MM.1S (cell line): ENCODE results near the gene PTPRC.

Source experiments
- DNase-seq: peaks from one replicate; pipeline ENCODE4 v3.0.0-alpha.2; 2015
- H2AFZ ChIP-seq: fragments of 300-600 bp; sonication (generic); 2 replicates; pipeline ENCODE4 v1.6.0; 2016; ENCODE audit warnings: antibody characterized with exemption, low read length
- H3F3A ChIP-seq: fragments of 300-600 bp; sonication (generic); 2 replicates; pipeline ENCODE4 v1.6.1; 2016; ENCODE audit warnings: mild to moderate bottlenecking, antibody characterized with exemption, low read length, moderate library complexity, mixed read lengths; ENCODE audit not compliant: insufficient read depth
- H3K27ac ChIP-seq: fragments of 300-600 bp; sonication (generic); 2 replicates; pipeline ENCODE4 v1.5.1; 2016; ENCODE audit warnings: mild to moderate bottlenecking, low read length
- H3K27me3 ChIP-seq: fragments of 300-600 bp; sonication (generic); replicated peaks from 2 replicates; pipeline ENCODE4 v1.6.0; 2016; ENCODE audit warnings: low read length; ENCODE audit not compliant: insufficient read depth
- H3K36me3 ChIP-seq: fragments of 300-600 bp; sonication (generic); replicated peaks from 2 replicates; pipeline ENCODE4 v1.6.1; 2016; ENCODE audit warnings: mild to moderate bottlenecking, low read length, mixed read lengths; ENCODE audit not compliant: insufficient read depth
- H3K4me1 ChIP-seq: fragments of 300-600 bp; sonication (generic); 2 replicates; pipeline ENCODE4 v1.6.1; 2016; ENCODE audit warnings: low read length, mixed read lengths
- H3K4me2 ChIP-seq: fragments of 300-600 bp; sonication (generic); 2 replicates; pipeline ENCODE4 v1.6.0; 2016; ENCODE audit warnings: low read depth, low read length
- H3K4me3 ChIP-seq: fragments of 300-600 bp; sonication (generic); 2 replicates; pipeline ENCODE4 v1.5.1; 2016; ENCODE audit warnings: low read length, mixed read lengths
- H3K79me2 ChIP-seq: fragments of 300-600 bp; sonication (generic); 2 replicates; pipeline ENCODE4 v1.6.1; 2016; ENCODE audit warnings: mixed run types, low read length, mixed read lengths
- H3K9ac ChIP-seq: fragments of 300-600 bp; sonication (generic); 2 replicates; pipeline ENCODE4 v1.6.1; 2016; ENCODE audit warnings: low read length, mixed read lengths
- H3K9me2 ChIP-seq: fragments of 300-600 bp; sonication (generic); replicated peaks from 2 replicates; pipeline ENCODE4 v1.6.1; 2016; ENCODE audit warnings: mild to moderate bottlenecking, low read length, mixed read lengths; ENCODE audit not compliant: insufficient read depth
- H3K9me3 ChIP-seq: fragments of 300-600 bp; sonication (generic); replicated peaks from 2 replicates; pipeline ENCODE4 v1.6.1; 2016; ENCODE audit warnings: mild to moderate bottlenecking, low read length, mixed read lengths; ENCODE audit not compliant: insufficient read depth
- H4K20me1 ChIP-seq: fragments of 300-600 bp; sonication (generic); 2 replicates; pipeline ENCODE4 v1.6.1; 2016; ENCODE audit warnings: mild to moderate bottlenecking, low read length, moderate library complexity, mixed read lengths; ENCODE audit not compliant: insufficient read depth
- CTCF ChIP-seq: fragments of 300-600 bp; sonication (generic); IDR thresholded peaks from 2 replicates; pipeline ENCODE4 v1.5.1; 2016; ENCODE audit warnings: antibody characterized with exemption, low read length, mixed read lengths
- EZH2 ChIP-seq: fragments of 300-600 bp; sonication (generic); optimal IDR thresholded peaks from 2 replicates; pipeline ENCODE3; 2017; ENCODE audit warnings: low read depth, mild to moderate bottlenecking, antibody characterized with exemption, low read length, mixed read lengths
- EZH2phosphoT487 ChIP-seq: fragments of 300-600 bp; sonication (generic); IDR thresholded peaks from 2 replicates; pipeline ENCODE4 v1.6.1; 2018; ENCODE audit warnings: antibody characterized with exemption, low read length

The PTPRC gene

GRCh38 chr1:198674009-198674408 lies 35.2 kb downstream of the PTPRC start:
- H3K9ac ChIP-seq = no peak overlapping the region
- H3K9me3 ChIP-seq = no peaks in the 10 kb centered on the region
- no peaks in the 10 kb centered on the region for H3K9me2 ChIP-seq
- no peak overlapping the region for H2AFZ ChIP-seq
- H3K27me3 ChIP-seq = no peaks in the 10 kb centered on the region
- H3K4me2 ChIP-seq = no peak overlapping the region
- no peaks in the 10 kb centered on the region for H3K79me2 ChIP-seq
- H3K36me3 ChIP-seq = no peaks in the 10 kb centered on the region
- no peaks in the 10 kb centered on the region for H4K20me1 ChIP-seq
- no peak overlapping the region for H3K4me3 ChIP-seq
- no peak for DNase-seq
- no peak for TF ChIP-seq EZH2
- TF ChIP-seq CTCF = no peak
- TF ChIP-seq EZH2phosphoT487 = no peak
- H3K4me1 ChIP-seq = peaks cover 28% of the 10 kb centered on the region
- no peak overlapping the region for H3K27ac ChIP-seq
- H3F3A ChIP-seq = peaks cover 15% of the 10 kb centered on the region

GRCh38 chr1:198676253-198676652 lies 37.4 kb downstream of the PTPRC start:
- Histone ChIP-seq H3F3A (peaks cover 4% of the 10 kb centered on the region), H3K4me2 (no peak overlapping the region), H3K36me3 (no peaks in the 10 kb centered on the region), H4K20me1 (no peaks in the 10 kb centered on the region), H3K9me3 (no peaks in the 10 kb centered on the region), H3K4me3 (no peak overlapping the region), H3K79me2 (no peaks in the 10 kb centered on the region), H3K27ac (no peak overlapping the region), H2AFZ (no peak overlapping the region), H3K9me2 (no peaks in the 10 kb centered on the region), H3K27me3 (no peaks in the 10 kb centered on the region), H3K4me1 (peaks cover 19% of the 10 kb centered on the region), H3K9ac (no peak overlapping the region)
- TF ChIP-seq CTCF (no peak), EZH2 (no peak), EZH2phosphoT487 (no peak)
- DNase-seq = no peak

- no peak overlapping the region for H3K4me2 ChIP-seq
- H3K4me3 ChIP-seq = no peak overlapping the region
- TF ChIP-seq EZH2 (no peak), EZH2phosphoT487 (no peak), CTCF (no peak)
- no peaks in the 10 kb centered on the region for H3K9me2 ChIP-seq
- no peak for DNase-seq
- no peak overlapping the region for H3K27ac ChIP-seq
- H2AFZ ChIP-seq = no peak overlapping the region
- no peaks in the 10 kb centered on the region for H3K79me2 ChIP-seq
- no peaks in the 10 kb centered on the region for H3K27me3 ChIP-seq
- H3K4me1 ChIP-seq = peaks cover 13% of the 10 kb centered on the region
- peaks cover 2% of the 10 kb centered on the region for H3F3A ChIP-seq
- H3K36me3 ChIP-seq = no peaks in the 10 kb centered on the region
- no peak overlapping the region for H3K9ac ChIP-seq
- H3K9me3 ChIP-seq = no peaks in the 10 kb centered on the region
- no peaks in the 10 kb centered on the region for H4K20me1 ChIP-seq
These were observed 38.2 kb downstream of the PTPRC start for GRCh38 chr1:198677027-198677426.

DNA sequence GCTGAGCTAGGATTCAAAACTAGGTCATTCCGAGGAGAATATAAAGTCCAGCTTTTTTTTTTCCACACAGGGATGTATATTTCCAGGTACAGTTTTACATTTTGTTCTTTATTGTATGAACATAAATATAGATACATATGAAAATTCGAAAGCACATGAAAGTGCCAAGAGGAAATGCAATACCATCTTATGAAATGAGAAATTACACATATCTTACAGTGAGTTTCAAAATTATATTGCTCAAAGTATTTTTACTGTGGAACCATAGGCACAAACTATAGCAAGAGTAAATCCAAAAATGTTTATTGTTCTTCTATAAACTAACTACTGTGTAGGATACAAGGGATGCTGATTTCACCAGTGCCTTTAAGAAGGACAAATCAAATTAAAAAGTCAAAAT lies 39.0 kb downstream of the PTPRC start:
- no peaks in the 10 kb centered on the region for H3K79me2 ChIP-seq
- TF ChIP-seq EZH2phosphoT487 (no peak), CTCF (no peak), EZH2 (no peak)

More for the DNA sequence above, 39.0 kb downstream of the PTPRC start:
- no peaks in the 10 kb centered on the region for H3K27me3 ChIP-seq
- H3K4me1 ChIP-seq = peaks cover 20% of the 10 kb centered on the region
- H3K36me3 ChIP-seq = no peaks in the 10 kb centered on the region
- no peak overlapping the region for H3K9ac ChIP-seq
- no peaks in the 10 kb centered on the region for H3K9me3 ChIP-seq
- H3K27ac ChIP-seq = no peak overlapping the region
- no peak overlapping the region for H2AFZ ChIP-seq
- no peak overlapping the region for H3K4me2 ChIP-seq
- H3F3A ChIP-seq = peaks cover 11% of the 10 kb centered on the region
- no peak for DNase-seq
- H4K20me1 ChIP-seq = no peaks in the 10 kb centered on the region
- H3K4me3 ChIP-seq = no peak overlapping the region
- H3K9me2 ChIP-seq = no peaks in the 10 kb centered on the region
